Brain pericyte (primary cell): ENCODE data around the gene LANCL3.

Experiments
- DNase-seq: peaks from one replicate; pipeline ENCODE4 v3.0.0-alpha.2; 2012; ENCODE audit warnings: low read depth, low spot score

The LANCL3 gene

DNA sequence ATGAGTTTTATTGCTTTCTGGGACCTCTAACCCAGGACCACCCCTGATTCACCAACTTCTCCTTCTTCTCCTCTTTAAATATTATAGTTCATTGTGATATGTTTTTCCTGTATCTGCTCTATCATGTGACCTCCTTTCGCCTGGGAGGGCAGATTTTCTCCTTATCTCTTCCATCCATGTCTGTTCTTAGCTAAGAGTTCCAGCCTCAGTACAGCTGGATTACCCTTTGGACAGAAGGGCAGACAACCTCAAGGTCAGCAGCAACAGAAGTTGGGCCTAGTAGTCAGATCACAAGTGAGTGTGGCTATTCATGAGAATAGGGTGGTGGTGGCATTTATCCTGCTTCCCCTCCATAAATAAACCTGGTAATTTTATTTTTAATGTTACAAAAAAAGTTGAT, 108.4 kb downstream of the LANCL3 start:
- DNase-seq = no peak

DNA sequence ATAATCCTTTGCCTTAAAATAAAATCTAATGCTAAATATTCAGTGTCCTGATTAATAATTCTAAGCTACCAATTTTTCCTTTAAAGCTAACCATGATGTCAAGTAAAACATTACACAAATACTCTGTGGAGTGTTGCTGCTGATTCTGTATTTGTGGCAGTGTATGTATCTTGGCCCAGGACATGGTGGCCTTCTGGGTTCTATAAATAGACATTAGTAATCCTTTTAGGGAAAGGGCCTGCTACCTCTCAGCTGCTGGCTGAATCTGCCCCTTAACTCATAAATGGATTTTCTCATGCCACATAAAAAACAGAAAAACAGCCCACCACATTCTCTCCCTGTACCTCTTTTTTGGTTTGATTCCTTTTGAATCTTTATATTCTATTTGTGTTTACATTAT, 113.0 kb downstream of the LANCL3 start:
- DNase-seq = no peak

DNA sequence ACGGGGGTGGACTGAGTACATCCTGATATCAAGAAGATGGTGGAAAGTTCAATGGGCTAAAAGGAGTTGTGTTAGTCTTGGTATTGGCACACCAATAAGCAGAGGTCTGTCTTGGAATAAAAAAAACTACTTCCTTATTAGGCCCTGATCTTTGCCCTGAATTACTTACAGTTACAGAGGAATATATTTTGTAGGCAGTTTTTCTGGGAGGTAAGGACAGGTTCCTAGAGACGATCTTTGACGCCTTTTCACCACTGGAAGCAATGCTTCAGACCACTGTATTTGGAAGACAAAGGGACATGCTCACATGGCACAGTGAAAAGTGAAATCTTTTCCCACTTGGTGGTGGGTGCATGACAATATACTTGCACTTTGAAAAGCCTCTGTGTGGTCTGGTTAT, 113.5 kb downstream of the LANCL3 start:
- DNase-seq = no peak

DNA sequence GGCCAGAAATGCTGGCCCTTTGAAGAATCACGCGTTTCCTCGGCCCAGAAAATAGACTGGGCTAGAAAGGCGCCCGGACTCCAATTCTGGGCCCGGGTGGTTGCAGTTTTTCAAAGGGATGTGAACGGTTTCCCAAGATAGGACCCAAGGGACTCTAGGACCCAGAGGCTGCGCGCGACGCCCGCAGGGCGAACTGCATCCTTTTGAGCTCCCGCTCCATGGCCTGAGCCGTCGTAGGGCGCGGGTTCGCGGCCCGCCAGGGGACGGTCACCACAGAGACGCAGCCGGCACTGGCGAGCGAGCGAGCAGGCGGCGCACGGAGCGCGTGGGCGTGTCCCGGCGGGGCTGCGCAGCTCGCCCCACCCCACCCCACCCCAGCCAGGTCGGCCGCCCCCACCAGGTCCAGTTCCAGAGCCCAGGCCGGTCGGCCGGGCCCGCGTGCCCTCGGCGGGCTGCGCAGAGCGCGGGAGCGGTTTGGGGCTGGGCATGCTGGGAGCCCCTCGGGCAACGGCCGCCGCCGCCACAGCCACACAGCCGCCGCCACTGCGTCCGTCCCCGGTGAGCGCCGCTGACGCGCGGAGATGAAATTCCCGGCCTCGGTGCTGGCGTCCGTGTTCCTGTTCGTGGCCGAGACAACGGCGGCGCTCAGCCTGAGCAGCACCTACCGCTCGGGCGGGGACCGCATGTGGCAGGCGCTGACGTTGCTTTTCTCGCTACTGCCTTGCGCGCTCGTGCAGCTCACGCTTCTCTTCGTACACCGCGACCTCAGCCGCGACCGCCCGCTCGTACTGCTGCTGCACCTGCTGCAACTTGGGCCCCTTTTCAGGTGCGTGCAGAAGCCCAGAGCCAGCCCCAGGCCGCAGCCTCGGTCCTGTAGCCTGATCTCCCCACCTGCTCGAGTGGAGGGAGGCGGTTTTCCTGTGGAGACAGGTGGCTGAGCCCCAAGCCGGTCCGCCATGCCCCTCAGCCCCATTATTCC, 114.2 kb downstream of the LANCL3 start, which contains the start of gene XK:
Gene XK, plus strand, starts transcription at position 411 of the 979 bp plus-strand sequence. Its CDS starts 171 bp downstream, at position 582.
- no peak for DNase-seq

DNA sequence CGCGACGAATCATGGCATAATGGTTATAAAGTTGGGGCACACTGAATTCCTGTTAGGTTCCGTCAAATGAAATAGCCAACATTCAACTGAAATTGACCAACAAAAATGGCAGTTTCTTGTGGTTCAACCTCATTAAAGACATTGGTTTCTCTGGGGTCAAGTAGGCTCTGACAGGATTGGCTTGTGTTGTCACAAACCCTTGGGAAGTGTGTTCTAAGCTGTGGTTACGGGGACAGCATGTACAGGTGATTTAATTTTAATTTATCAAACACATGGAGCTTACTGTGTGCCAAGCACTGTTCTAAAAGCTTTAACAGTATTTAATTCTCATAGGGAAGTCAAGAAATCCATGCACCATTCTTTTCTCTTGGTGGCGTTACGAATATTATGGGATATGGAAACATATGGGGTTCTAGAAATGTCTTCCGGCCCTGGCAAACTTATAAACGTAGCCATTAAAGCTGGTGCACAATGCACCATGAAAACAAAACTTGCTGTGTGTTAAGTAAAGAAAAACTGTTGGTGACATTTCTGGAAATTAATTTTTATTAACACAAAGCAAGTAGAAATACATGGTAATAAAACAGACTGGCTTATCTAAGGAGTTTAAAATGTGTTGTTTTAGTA, 115.0 kb downstream of the LANCL3 start:
- no peak for DNase-seq

DNA sequence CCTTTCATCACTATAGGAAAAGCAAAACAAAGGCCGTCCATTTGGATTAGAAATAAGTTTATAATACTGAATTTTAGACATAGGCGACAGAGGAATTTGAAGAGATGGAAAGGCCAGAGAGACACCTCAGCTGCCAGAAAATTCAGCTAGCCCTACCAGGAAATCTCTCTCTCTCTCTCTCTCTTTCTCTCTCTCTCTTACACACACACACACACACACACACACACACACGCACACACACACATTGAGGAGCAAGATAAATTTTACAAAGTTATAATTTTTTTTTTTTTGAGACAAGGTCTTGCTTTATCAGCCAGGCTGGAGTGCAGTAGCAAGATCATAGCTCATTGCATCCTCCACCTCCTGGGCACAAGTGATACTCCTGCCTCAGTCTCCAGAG, 115.5 kb downstream of the LANCL3 start:
- no peak for DNase-seq

DNA sequence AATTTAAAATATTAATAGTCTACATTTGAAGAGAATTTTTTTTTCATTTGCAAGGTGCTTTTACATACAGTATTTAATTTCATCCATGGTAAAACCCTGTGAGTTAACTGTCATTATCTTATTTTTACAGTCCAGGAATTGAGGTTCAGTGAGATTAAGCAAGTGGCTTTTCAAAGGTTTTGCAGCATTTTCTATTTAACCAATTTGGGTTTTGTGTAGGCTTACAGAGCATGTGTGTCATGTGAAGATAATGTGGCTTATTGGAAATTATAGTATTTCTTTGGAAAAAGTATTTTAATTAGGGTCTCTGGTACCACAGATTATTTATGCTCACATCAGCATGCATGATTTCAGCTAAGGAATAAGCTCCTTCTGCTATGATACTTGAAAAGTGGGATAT, 118.7 kb downstream of the LANCL3 start:
- no peak for DNase-seq

DNA sequence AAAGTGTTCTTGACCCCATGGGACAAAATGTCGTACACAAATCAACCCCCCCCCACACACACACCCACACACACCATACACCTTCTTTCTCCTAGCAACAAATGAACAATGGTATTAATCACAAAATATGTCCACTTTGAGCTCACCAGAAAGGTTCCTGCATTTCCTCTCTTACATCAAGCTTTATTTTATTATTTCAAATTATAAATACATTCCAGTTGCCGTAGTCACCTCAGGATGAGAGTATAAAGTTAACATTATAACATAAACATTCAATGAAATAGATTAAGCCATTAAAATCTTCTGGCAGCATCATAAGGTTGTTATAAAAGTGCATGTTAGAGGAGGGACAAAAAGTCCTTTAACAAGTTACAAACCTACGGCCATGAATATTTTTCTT, 121.5 kb downstream of the LANCL3 start:
- DNase-seq = no peak

DNA sequence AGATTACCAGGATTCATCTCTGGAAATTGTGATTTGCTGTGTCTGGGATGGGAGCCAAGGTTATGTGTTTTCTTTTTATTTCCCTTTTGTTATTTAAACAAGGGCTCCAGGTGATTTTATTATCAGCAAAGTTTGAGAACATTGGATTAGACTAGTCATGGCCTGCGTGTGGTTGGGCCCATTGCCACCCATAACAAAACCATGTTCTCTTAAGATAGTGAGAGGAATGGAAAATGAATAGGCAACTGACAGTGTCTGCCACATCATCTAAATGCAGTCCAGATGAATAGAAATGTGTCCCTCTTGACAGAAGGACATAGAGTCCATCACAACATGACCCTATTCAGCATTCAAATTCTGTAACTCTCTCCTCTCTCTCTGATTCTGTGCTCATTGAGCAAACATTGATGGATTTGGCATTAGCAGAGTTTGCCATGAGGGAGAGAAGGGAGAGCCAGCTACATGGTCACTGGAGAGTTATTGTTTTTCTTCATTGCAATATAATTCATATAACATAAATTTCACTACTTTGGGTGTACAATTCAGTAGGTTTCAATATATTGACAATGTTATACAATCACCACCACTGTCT, 125.8 kb downstream of the LANCL3 start:
- no peak for DNase-seq

DNA sequence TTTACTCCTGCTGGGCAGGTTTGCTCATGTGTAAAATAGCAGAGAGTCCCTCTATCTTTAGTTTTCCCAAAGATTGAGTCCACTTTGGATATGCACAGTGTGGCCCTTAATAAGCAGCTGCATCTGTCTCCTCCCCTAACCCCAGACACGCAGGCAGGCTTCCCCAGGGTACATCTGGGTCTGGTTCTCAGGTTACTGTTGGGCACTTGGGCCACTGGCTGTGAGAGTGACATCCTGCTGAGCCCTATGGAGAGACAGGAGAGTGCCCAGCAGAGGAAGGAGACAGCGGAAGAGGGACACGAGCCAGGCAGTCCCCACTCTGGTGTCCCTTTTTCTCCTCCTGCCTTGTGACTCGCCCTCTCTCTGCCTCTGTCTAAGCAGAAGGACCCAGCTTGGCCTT, 130.1 kb downstream of the LANCL3 start:
- no peak for DNase-seq

DNA sequence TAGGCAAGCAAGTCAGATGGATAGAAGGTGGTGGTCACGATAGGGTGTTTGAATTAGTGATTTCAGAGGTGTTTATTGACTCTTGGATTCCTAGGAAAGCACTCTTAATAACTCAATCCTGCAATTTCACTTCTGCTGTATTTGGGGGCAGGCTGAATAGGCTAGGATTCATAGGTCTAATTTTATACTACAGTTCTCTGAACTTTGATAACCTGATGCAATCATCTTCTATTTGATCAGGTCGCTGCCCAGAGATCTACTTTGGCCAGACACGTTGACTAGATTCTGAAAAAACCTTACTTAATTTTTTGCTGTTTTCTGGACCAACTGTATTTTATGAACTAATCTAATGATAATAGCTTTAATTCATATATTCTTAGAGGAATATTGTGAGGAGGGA, 140.5 kb downstream of the LANCL3 start:
- no peak for DNase-seq

DNA sequence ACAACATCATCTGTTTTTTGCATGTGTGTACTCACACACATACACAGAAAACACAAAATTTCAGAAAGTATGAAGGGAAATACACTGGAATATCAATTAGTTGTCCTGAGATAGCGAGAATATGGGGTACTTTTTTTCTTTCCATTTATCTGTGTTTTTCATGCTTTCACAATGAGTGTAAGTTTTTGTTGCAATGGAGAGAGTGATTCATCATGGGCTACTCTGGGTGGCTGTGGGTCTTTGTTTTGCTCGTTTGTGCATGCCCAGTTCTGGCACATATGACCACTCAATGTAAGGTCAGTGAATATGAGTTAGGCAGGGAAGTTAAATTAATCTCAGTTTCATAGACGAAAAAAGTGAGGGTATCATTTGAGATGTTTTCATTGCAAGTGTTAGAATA, 141.0 kb downstream of the LANCL3 start:
- DNase-seq = no peak

DNA sequence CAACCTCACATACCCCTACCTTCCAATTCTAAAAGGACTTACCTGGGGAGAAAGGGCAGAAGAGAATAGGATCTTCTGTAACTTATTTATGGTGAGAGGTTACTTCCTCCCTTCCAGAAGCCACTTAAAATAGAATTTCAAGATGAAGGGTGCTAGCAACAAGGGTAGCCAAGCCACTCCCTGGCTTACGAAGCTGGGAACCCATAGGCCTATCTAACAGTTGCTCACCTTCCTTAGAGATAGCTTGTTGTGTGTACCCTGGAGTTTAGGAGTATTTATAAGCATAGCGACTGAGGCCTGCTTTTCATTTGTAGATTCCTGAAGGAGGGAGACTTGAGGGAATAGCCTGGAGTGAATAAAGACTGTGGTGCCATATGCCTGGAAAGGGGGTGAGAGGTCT, 143.0 kb downstream of the LANCL3 start:
- no peak for DNase-seq

DNA sequence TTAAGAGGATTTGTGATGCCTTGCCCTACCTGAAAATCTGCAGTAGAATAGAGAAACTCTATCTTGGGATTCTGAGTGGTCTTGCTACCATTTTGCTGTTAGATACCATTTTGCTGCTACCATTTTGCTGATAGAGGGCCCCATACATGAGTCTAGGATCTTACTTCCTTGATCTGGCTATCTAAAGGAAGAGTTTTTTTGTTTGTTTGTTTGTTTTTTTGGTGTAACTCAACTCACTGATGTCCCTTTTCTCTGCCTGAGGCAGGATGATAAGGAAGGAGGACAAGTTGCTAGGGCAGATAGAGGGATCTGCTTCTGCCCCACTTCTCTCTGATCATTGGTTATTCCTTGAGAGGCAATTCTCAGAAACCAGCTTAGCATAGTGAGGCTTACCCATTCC, 145.1 kb downstream of the LANCL3 start:
- DNase-seq = no peak

DNA sequence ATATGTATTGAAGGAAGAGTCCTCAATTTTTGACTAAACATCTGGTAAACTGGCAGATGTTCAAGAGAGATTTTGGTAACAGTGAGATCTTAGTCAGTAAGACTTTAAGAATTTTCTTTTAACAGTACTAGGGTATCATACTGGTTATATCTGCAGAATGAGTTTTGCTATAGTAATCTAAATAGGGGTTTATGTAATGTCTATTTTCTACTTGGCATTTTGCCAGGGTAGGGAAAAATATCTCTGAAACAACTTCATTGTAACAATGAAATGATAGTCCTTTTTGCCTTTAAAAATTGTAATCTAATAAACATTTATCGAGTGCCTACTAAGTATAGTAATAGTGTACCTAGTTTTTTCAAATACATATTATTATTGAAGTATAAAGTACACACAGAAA, 146.2 kb downstream of the LANCL3 start:
- DNase-seq = no peak

DNA sequence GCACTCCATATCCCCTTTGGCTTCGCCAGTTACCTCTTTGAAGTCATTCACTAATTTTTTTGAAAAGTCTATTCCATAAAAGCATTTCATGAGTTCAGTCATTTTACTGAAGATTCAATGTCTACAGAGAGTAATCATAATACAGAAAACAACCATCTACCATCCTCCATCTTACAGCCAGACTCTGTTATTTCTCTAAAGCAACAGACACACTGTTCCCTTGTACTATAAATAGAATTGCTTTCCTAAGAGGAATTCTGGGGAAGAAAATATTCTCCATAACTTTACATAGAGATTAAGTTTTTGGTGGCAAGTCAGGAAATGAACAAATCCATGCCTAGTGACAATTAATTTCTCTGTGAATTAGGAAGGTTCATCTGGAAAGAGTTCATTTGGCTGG, 151.1 kb downstream of the LANCL3 start:
- DNase-seq = no peak

DNA sequence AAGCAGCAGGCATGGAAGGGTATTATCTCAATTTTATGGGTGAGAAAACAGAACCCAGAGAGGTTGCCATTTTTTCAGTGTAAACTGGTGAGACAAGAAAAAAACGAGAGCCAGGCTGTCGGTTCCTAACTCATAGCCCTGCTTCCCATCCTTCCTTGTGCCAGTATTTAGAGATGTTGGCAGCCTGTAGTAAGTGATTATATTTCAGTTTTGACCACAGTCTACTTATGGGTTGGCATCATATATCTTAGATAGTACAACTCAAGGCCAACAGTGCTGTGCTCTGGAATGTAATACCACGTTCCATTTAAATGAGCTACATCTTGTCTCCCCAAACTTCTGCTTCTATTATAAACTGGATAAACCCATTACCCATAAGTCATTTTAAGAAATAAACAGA, 154.9 kb downstream of the LANCL3 start:
- DNase-seq = no peak
